Glutamatergic neuron (in vitro differentiated cells): ENCODE results near the gene ZNF234. TPM values are rescaled to one million over a fixed set of nuclear protein-coding genes. Genes with fewer than 3 reads are reported as not detected.
"Not testable (repeated sequence)": the region's sequence is repeated elsewhere in the genome, so short reads cannot be mapped to it uniquely, and the experiment has no call there.

ENCODE experiments used
- DNase-seq: peaks from one replicate; pipeline ENCODE4 v3.0.0; 2022
- H3K27ac Mint-ChIP-seq: one replicate; pipeline ENCODE4 v1.8.0; 2020; ENCODE audit warnings: mild to moderate bottlenecking, mixed read lengths, inconsistent platforms; ENCODE audit not compliant: unreplicated experiment
- H3K27me3 Mint-ChIP-seq: one replicate; pipeline ENCODE4 v1.8.0; 2020; ENCODE audit warnings: mild to moderate bottlenecking, moderate library complexity, mixed read lengths, inconsistent platforms; ENCODE audit not compliant: unreplicated experiment
- H3K36me3 Mint-ChIP-seq: one replicate; pipeline ENCODE4 v1.8.0; 2020; ENCODE audit warnings: mild to moderate bottlenecking, mixed read lengths, inconsistent platforms; ENCODE audit not compliant: unreplicated experiment
- H3K4me1 Mint-ChIP-seq: one replicate; pipeline ENCODE4 v1.8.0; 2020; ENCODE audit warnings: mild to moderate bottlenecking, low read depth, mixed read lengths, inconsistent platforms; ENCODE audit not compliant: unreplicated experiment
- H3K4me3 Mint-ChIP-seq: one replicate; pipeline ENCODE4 v1.8.0; 2020; ENCODE audit warnings: mild to moderate bottlenecking, mixed read lengths, inconsistent platforms; ENCODE audit not compliant: unreplicated experiment
- H3K9me3 Mint-ChIP-seq: one replicate; pipeline ENCODE4 v1.8.0; 2020; ENCODE audit warnings: mild to moderate bottlenecking, moderate library complexity, mixed read lengths, inconsistent platforms; ENCODE audit not compliant: unreplicated experiment
- total RNA-seq: library from RNA; stranded (reverse); fragmentation: NEBNext Ultra II Directional; extraction: Animal tissue kit (Norgen Biotek cat#: 25700); gene quantifications from one replicate; pipeline ENCODE4 v1.2.1, GENCODE V29; 2021; ENCODE audit not compliant: unreplicated experiment
- TF ChIP-seq, protein P1 (sequence below): fragments of 200-600 bp; sonication (generic); IDR thresholded peaks from one replicate; pipeline ENCODE4 v1.5.0; 2021; ENCODE audit not compliant: partially characterized antibody, unreplicated experiment

Gene ZNF234
- total RNA-seq, 1 donor from 2014 or later = 19.2 TPM

- Mint-ChIP-seq H3K4me3 (no peak overlapping the region), H3K27ac (no peak overlapping the region), H3K27me3 (peaks cover 14% of the 10 kb centered on the region), H3K9me3 (peaks cover 20% of the 10 kb centered on the region), H3K4me1 (no peaks in the 10 kb centered on the region), H3K36me3 (peaks cover 35% of the 10 kb centered on the region)
- TF ChIP-seq, protein P1, sequence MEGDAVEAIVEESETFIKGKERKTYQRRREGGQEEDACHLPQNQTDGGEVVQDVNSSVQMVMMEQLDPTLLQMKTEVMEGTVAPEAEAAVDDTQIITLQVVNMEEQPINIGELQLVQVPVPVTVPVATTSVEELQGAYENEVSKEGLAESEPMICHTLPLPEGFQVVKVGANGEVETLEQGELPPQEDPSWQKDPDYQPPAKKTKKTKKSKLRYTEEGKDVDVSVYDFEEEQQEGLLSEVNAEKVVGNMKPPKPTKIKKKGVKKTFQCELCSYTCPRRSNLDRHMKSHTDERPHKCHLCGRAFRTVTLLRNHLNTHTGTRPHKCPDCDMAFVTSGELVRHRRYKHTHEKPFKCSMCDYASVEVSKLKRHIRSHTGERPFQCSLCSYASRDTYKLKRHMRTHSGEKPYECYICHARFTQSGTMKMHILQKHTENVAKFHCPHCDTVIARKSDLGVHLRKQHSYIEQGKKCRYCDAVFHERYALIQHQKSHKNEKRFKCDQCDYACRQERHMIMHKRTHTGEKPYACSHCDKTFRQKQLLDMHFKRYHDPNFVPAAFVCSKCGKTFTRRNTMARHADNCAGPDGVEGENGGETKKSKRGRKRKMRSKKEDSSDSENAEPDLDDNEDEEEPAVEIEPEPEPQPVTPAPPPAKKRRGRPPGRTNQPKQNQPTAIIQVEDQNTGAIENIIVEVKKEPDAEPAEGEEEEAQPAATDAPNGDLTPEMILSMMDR = no peak
- DNase-seq = no peak
These were observed 31.9 kb upstream of the ZNF234 start for GRCh38 chr19:44109458-44109857.

GRCh38 chr19:44111910-44112463 is 29.4 kb upstream of the ZNF234 start:
- H3K4me3 Mint-ChIP-seq = peak overlapping the region; percentile 95
- peaks cover 15% of the 10 kb centered on the region for H3K27me3 Mint-ChIP-seq
- H3K36me3 Mint-ChIP-seq = peaks cover 19% of the 10 kb centered on the region
- H3K27ac Mint-ChIP-seq = peak overlapping the region; percentile 97
- no peaks in the 10 kb centered on the region for H3K4me1 Mint-ChIP-seq
- H3K9me3 Mint-ChIP-seq = peaks cover 18% of the 10 kb centered on the region
- peak; percentile 58 for DNase-seq
- TF ChIP-seq, protein P1 = no peak

- H3K9me3 Mint-ChIP-seq = peaks cover 11% of the 10 kb centered on the region
- no peak for DNase-seq
- TF ChIP-seq, protein P1 = no peak
- peak overlapping the region; percentile 95 for H3K4me3 Mint-ChIP-seq
- peaks cover 15% of the 10 kb centered on the region for H3K27me3 Mint-ChIP-seq
- no peaks in the 10 kb centered on the region for H3K4me1 Mint-ChIP-seq
- H3K27ac Mint-ChIP-seq = peak overlapping the region; percentile 97
- H3K36me3 Mint-ChIP-seq = peaks cover 12% of the 10 kb centered on the region
These were observed 28.6 kb upstream of the ZNF234 start for GRCh38 chr19:44112802-44113137.

DNA sequence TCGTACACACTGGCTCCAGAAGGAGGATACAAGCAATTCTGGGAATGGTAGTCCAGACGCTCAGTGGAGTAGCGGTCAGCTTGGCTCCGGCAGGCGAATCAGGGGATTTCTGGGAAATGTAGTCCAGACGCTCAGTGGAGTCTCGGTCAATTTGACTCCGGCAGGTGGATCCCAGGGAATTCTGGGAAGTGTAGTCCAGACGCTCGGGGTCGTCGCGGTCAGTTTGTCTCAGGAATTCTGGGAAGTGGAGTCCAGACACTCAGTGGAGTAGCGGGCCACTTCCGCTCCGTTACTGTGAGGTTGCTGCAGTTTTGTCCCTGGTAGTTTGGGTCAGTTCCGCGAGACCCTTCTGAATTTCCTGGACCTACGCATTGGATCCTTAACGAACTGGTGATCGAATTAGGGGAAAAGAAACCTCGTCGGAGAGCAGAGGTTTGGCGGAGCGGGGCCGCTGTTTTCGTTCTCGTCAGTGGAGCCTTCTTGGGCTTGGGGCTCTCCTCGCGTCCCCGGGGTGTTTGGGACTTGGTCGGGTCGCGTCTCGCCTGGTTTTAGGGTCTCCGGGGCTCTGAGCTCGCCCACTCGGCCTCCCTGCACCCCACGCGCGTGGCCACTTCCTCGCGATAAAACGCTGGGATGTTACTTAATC is 28.1 kb upstream of the ZNF234 start, which contains the start of gene ZNF225:
Gene ZNF225 (plus strand): TSS at position 262 of the 646 bp plus-strand sequence. CDS start 2,429 bp downstream, outside the sequence.
- Mint-ChIP-seq H3K27me3 (peaks cover 15% of the 10 kb centered on the region), H3K4me3 (peak within 1 kb of the TSS; percentile 95), H3K9me3 (peaks cover 10% of the 10 kb centered on the region), H3K36me3 (peaks cover 7% of the 10 kb centered on the region), H3K27ac (peak within 1 kb of the TSS; percentile 97), H3K4me1 (no peaks in the 10 kb centered on the region)
- TF ChIP-seq, protein P1 = no peak
- DNase-seq = peak; percentile 90

GRCh38 chr19:44113784-44114390 is 27.5 kb upstream of the ZNF234 start:
- peaks cover 4% of the 10 kb centered on the region for H3K36me3 Mint-ChIP-seq
- H3K27me3 Mint-ChIP-seq = peaks cover 15% of the 10 kb centered on the region
- peak overlapping the region; percentile 95 for H3K4me3 Mint-ChIP-seq
- H3K4me1 Mint-ChIP-seq = no peaks in the 10 kb centered on the region
- TF ChIP-seq, protein P1 = no peak
- H3K27ac Mint-ChIP-seq = no peak overlapping the region
- DNase-seq = no peak
- H3K9me3 Mint-ChIP-seq = peaks cover 10% of the 10 kb centered on the region

GRCh38 chr19:44121162-44121561 is 20.2 kb upstream of the ZNF234 start:
- peaks cover 38% of the 10 kb centered on the region for H3K36me3 Mint-ChIP-seq
- H3K27ac Mint-ChIP-seq, H3K4me3 Mint-ChIP-seq, H3K9me3 Mint-ChIP-seq, H3K4me1 Mint-ChIP-seq, H3K27me3 Mint-ChIP-seq, DNase-seq: not testable (repeated sequence)
